ENCODE data around the gene ACCS.

- TF ChIP-seq CTCF (IDR thresholded peaks at IDR 0.05) (no peak), POLR2A (IDR thresholded peaks at IDR 0.05) (no peak)
Observed at GRCh38 chr11:44033411-44033850, 32.6 kb upstream of the ACCS start.

Measured in tibial nerve (tissue), 3 donors.